Type B pancreatic cell (in vitro differentiated cells): ENCODE measurements around the gene COPG2. TPM values are rescaled to one million over a fixed set of nuclear protein-coding genes. Genes with fewer than 3 reads are reported as not detected.

Experiments used
- DNase-seq: peaks from one replicate; pipeline ENCODE4 v3.0.0; 2021; ENCODE audit warnings: mixed read lengths; ENCODE audit not compliant: unreplicated experiment; ENCODE audit errors: extremely low spot score
- H3K27ac Mint-ChIP-seq: 2 replicates; pipeline ENCODE4 v1.8.0; 2021; ENCODE audit warnings: mild to moderate bottlenecking, mixed read lengths
- H3K27me3 Mint-ChIP-seq: 2 replicates; pipeline ENCODE4 v1.8.0; 2021; ENCODE audit warnings: mixed read lengths
- H3K36me3 Mint-ChIP-seq: 2 replicates; pipeline ENCODE4 v1.8.0; 2021; ENCODE audit warnings: mixed read lengths
- H3K4me1 Mint-ChIP-seq: one replicate; pipeline ENCODE4 v1.8.0; 2021; ENCODE audit warnings: mixed read lengths; ENCODE audit not compliant: unreplicated experiment
- H3K4me3 Mint-ChIP-seq: 2 replicates; pipeline ENCODE4 v1.8.0; 2021; ENCODE audit warnings: mild to moderate bottlenecking, mixed read lengths
- H3K9me3 Mint-ChIP-seq: 2 replicates; pipeline ENCODE4 v1.8.0; 2021; ENCODE audit warnings: mixed read lengths
- total RNA-seq: library from RNA; stranded (reverse); gene quantifications from 2 replicates; pipeline ENCODE4 v1.2.1, GENCODE V29; 2021; ENCODE audit warnings: low replicate concordance
- TF ChIP-seq, protein P1 (sequence below): fragments of 200-600 bp; sonication (generic); conservative IDR thresholded peaks from 2 replicates; pipeline ENCODE4 v1.5.0; 2021; ENCODE audit warnings: antibody characterized with exemption, mild to moderate bottlenecking

The COPG2 gene
- total RNA-seq, 1 donor from 2014 or later, result 51.6 TPM

DNA sequence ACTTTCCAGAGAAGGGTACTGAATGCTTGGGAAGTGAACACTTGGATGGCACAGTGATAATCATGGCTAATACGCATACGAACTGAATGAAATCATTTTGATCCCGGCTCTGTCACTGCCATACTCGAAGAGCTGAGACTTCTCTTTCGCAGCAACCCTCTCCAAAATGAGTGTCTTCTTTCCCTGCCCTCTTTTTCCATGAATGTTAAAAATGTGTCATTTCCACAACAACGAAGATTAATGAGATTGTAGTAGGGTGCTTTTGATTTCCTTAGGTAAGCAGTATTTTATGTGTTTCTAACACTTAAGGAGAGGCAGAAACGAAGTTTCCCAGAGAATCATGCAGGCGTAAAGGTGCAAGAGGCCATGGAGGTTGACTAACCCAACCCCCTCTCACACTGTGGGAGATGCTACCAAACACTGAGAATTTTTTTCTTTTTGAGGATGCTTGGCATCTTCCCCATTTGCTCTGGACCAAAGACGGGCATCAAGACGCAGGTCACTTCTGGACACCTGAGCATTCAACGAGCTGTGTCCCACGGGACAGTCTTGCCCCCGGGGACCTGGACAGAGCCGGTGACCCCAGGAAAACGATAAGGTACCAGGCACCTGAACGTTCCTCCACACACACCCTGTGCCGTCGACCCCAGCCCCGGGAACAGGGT is 823 bp downstream of the COPG2 start:
- DNase-seq, result no peak
- Mint-ChIP-seq H3K27me3 (no peaks in the 10 kb centered on the region), H3K4me3 (peak overlapping the region; percentile 85), H3K27ac (peak overlapping the region; percentile 34), H3K9me3 (no peaks in the 10 kb centered on the region), H3K36me3 (peaks cover 3% of the 10 kb centered on the region), H3K4me1 (peaks cover 22% of the 10 kb centered on the region)
- TF ChIP-seq, protein P1, sequence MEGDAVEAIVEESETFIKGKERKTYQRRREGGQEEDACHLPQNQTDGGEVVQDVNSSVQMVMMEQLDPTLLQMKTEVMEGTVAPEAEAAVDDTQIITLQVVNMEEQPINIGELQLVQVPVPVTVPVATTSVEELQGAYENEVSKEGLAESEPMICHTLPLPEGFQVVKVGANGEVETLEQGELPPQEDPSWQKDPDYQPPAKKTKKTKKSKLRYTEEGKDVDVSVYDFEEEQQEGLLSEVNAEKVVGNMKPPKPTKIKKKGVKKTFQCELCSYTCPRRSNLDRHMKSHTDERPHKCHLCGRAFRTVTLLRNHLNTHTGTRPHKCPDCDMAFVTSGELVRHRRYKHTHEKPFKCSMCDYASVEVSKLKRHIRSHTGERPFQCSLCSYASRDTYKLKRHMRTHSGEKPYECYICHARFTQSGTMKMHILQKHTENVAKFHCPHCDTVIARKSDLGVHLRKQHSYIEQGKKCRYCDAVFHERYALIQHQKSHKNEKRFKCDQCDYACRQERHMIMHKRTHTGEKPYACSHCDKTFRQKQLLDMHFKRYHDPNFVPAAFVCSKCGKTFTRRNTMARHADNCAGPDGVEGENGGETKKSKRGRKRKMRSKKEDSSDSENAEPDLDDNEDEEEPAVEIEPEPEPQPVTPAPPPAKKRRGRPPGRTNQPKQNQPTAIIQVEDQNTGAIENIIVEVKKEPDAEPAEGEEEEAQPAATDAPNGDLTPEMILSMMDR, result peak; percentile 14

DNA sequence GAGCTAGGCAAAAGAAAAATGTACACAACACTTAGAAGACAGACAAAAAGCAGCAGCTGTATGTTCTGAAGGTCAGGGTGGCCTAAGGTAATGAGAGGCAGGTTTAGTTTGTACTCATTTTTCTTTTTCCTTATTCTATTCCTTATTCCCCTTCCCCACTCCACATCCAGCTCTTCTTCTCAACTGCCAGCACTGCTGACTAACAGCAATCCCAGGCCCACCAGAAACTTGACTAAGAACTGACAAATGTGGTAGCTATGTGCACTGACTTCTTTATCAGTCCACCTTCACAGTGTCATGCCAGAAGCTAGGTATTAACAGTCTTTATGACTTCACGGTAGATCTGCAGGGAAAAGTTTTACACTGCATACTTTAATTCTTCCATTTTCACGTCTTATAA is 6.1 kb downstream of the COPG2 start:
- no peaks in the 10 kb centered on the region for H3K9me3 Mint-ChIP-seq
- no peak overlapping the region for H3K27ac Mint-ChIP-seq
- peaks cover 4% of the 10 kb centered on the region for H3K4me1 Mint-ChIP-seq
- no peak for DNase-seq
- H3K27me3 Mint-ChIP-seq, result no peaks in the 10 kb centered on the region
- H3K36me3 Mint-ChIP-seq, result peaks cover 24% of the 10 kb centered on the region
- H3K4me3 Mint-ChIP-seq, result no peak overlapping the region
- TF ChIP-seq, protein P1, result no peak

- H3K36me3 Mint-ChIP-seq, result peaks cover 25% of the 10 kb centered on the region
- no peak for DNase-seq
- no peaks in the 10 kb centered on the region for H3K9me3 Mint-ChIP-seq
- no peak overlapping the region for H3K27ac Mint-ChIP-seq
- H3K4me3 Mint-ChIP-seq, result no peak overlapping the region
- no peaks in the 10 kb centered on the region for H3K4me1 Mint-ChIP-seq
- H3K27me3 Mint-ChIP-seq, result no peaks in the 10 kb centered on the region
- TF ChIP-seq, protein P1, result no peak
These were observed 13.3 kb downstream of the COPG2 start for GRCh38 chr7:130655286-130655685.

GRCh38 chr7:130654850-130655249 is 13.7 kb downstream of the COPG2 start:
- Mint-ChIP-seq H3K27ac (no peak overlapping the region), H3K4me1 (no peaks in the 10 kb centered on the region), H3K9me3 (no peaks in the 10 kb centered on the region), H3K4me3 (no peak overlapping the region), H3K36me3 (peaks cover 25% of the 10 kb centered on the region), H3K27me3 (no peaks in the 10 kb centered on the region)
- TF ChIP-seq, protein P1, result no peak
- no peak for DNase-seq

GRCh38 chr7:130650611-130651120 is 17.9 kb downstream of the COPG2 start:
- Mint-ChIP-seq H3K4me1 (no peaks in the 10 kb centered on the region), H3K9me3 (peaks cover 4% of the 10 kb centered on the region), H3K27ac (no peak overlapping the region), H3K27me3 (no peaks in the 10 kb centered on the region), H3K36me3 (peaks cover 56% of the 10 kb centered on the region), H3K4me3 (no peak overlapping the region)
- TF ChIP-seq, protein P1, result no peak
- no peak for DNase-seq
